ENCODE results near the gene PLCB3. TPM values are rescaled to one million over a fixed set of nuclear protein-coding genes. Genes with fewer than 3 reads are reported as not detected.

The PLCB3 gene
- total and polyA plus RNA-seq, 2 of the 13 experiments (the other 11 are each of a cell fraction or from before 2014, with no cell fraction given) = 7.5 to 13.8 TPM

- no peak for TF ChIP-seq ZNF318 (CRISPR knock-in tag; IDR thresholded peaks at IDR 0.05)
- TF ChIP-seq ZNF570 (CRISPR knock-in tag; IDR thresholded peaks at IDR 0.05; ENCODE audit: borderline replicate concordance) = no peak
- no peak for TF ChIP-seq ZNF549 (CRISPR knock-in tag; IDR thresholded peaks at IDR 0.05)
- TF ChIP-seq DNMT3B (CRISPR knock-in tag; conservative IDR thresholded peaks at IDR 0.05) = no peak
- TF ChIP-seq ZNF672 (CRISPR knock-in tag; IDR thresholded peaks at IDR 0.05) = no peak
- 0 out of 2 replicates have a peak, but pooled peaks have one; percentile 20 for TF ChIP-seq FLYWCH1 (CRISPR knock-in tag; IDR thresholded peaks at IDR 0.05)
- no peak for TF ChIP-seq ZNF225 (CRISPR knock-in tag; IDR thresholded peaks at IDR 0.05)
- TF ChIP-seq RNF219 (CRISPR knock-in tag; IDR thresholded peaks at IDR 0.05) = no peak
- no peak for TF ChIP-seq PCBP2 (optimal IDR thresholded peaks at IDR 0.05; ENCODE audit: low read depth, low read length, poor library complexity, severe bottlenecking)
- no peak for TF ChIP-seq ZNF460 (CRISPR knock-in tag; IDR thresholded peaks at IDR 0.05; ENCODE audit: borderline replicate concordance)
- TF ChIP-seq ZNF773 (CRISPR knock-in tag; IDR thresholded peaks at IDR 0.05; ENCODE audit: borderline replicate concordance) = no peak
- no peak for TF ChIP-seq SYNCRIP (IDR thresholded peaks at IDR 0.05; ENCODE audit: insufficient read depth, low read depth, low read length)
- TF ChIP-seq SPEN (CRISPR knock-in tag; IDR thresholded peaks at IDR 0.05; ENCODE audit: low read depth) = no peak
- TF ChIP-seq SRY (CRISPR knock-in tag; IDR thresholded peaks at IDR 0.05) = no peak
- TF ChIP-seq ZNF556 (CRISPR knock-in tag; IDR thresholded peaks at IDR 0.05; ENCODE audit: borderline replicate concordance) = no peak
- no peak for TF ChIP-seq ZNF790 (CRISPR knock-in tag; IDR thresholded peaks at IDR 0.05; ENCODE audit: borderline replicate concordance)
- TF ChIP-seq MXI1 (IDR thresholded peaks at IDR 0.05; ENCODE audit: borderline replicate concordance, low read depth, low read length) = peak; percentile 46; the same call in 1 of the 3 replicates
- TF ChIP-seq MAZ (IDR thresholded peaks at IDR 0.05; ENCODE audit: borderline replicate concordance, low read depth, low read length) = peak; percentile 61; the same call in 1 of the 2 replicates
- TF ChIP-seq MAZ (CRISPR knock-in tag; IDR thresholded peaks at IDR 0.05; ENCODE audit: low read depth) = peak; percentile 61; the same call in 1 of the 2 replicates
- no peak for TF ChIP-seq ZNF317 (CRISPR knock-in tag; IDR thresholded peaks at IDR 0.05)
These were observed at the start of gene PLCB3 (continued) for GRCh38 chr11:64251016-64251752.
